ENCODE measurements around the gene RAB8A.
"Not testable (repeated sequence)": the region's sequence is repeated elsewhere in the genome, so short reads cannot be mapped to it uniquely, and the experiment has no call there.

The RAB8A gene

DNA sequence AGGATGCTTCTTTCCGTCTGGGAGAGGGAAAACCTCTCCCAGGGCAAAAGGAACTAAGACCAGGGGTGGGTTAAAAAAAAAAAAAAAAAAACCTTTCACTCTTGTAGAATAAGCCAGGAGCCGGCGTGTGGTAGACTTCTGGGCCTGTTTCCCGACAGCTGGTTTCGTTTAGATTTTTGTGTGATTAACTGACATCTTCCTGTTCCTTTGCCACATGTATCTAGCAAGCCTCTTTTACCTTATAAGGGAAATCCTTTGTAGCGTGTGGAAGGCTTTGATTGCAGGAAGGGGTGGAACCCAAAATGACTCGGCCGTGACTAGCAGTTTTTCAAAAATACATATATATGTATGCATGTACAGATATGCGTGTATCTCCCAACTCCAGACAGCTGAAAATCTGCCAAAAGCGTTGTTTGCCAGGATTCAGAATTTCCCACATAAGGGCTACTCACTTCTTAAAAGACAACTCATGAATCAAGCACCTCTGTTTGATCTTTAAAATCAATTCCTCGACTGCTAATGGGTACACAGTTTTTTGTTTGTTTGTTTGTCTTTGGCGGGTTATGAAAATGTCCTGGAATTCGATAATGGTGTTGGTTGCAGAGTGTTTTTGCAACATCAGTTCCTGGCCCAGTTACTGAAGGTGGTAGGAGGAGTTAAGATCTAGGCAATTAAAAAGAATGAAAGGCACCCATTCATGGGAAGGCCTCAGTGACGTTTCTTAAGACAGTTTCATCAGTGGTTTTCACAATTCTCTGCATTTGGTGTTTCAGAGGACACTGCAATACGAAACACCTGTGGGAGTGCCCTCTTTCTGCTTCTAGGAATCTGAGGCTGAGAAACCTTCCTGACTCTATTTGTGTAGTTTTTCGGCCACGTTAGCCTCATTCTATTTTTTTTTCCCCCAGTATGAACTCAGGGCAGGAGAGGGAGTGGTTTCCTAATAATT lies 32.7 kb upstream of the RAB8A start:
- DNase-seq: peak; percentile 83

DNA sequence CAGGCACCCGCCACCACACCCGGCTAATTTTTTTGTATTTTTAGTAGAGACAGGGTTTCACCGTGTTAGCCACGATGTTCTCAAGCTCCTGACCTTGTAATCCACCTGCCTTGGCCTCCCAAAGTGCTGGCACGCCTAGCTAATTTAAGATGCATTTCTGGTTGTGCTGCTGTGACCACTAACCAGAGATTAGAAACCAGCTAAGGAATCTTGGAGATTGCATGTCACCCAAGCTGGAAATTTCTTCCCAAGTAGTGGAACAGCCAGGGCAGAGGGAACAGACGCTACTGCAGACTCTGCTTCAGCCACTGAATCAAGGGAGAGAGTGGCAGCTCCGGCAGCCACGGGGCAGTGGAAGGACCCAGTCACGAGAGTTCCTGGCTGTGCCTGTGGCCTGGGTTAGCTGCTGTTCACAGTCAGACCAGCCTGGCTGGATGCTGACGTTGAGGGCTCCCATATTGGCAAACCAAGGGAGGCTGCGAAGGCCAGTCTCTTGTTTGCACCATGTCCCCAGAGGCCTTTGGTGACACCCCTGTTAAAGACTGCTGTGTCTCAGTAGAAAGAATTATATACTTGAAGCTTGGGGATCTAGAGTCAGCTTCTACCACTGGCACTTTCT lies 27.5 kb upstream of the RAB8A start:
- DNase-seq: no peak

DNA sequence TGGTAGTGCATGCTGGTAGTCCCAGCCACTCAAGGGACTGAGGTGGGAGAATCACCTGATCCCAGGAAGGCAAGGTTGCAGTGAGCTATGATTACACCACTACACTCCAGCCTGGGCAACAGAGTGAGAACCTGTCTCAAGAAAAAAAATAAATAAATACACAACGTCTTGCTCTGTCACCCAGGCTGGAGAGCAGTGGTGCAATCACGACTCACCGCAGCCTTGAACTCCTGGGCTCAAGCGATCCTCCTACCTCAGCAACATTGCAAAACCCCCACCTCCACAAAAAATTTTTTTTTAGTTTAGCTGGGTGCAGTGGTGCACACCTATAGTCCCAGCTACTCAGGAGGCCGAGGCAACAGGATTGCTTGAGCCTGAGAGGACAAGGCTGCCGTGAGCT lies 26.6 kb upstream of the RAB8A start:
- no peak for DNase-seq

DNA sequence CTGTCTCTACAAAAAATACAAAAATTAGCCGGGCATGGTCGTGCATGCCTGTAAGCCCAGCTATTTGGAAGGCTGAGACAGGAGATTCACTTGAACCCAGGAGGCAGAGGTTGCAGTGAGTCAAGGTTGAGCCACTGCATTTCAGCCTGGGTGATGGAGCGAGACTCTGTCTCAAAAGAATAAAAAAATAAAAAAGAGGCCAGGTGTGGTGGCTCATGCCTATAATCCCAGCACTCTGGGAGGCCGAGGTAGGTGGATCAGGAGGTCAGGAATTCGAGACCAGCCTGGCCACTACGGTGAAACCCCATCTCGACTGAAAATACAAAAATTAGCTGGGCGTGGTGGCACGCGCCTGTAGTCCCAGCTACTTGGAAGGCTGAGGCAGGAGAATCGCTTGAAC lies 24.3 kb upstream of the RAB8A start:
- DNase-seq: not testable (repeated sequence)

DNA sequence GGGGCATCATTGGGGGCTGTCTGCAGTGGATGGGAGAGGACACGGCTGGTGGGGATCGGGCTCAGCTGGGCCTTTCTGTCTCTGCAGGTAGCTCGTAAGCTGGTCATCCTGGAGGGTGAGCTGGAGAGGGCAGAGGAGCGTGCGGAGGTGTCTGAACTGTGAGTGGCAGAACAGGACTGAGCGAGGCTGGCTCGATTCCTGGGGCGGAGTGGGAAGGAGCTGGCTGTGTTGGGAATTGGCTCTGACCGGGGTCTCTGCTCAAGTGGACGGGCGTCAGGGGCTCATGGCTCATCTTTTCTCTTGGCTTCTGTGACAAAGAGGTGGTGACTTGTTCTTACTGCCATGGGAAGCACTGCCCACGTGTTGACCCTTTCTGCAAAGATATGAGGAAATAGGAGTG lies 23.7 kb upstream of the RAB8A start:
- DNase-seq: no peak

DNA sequence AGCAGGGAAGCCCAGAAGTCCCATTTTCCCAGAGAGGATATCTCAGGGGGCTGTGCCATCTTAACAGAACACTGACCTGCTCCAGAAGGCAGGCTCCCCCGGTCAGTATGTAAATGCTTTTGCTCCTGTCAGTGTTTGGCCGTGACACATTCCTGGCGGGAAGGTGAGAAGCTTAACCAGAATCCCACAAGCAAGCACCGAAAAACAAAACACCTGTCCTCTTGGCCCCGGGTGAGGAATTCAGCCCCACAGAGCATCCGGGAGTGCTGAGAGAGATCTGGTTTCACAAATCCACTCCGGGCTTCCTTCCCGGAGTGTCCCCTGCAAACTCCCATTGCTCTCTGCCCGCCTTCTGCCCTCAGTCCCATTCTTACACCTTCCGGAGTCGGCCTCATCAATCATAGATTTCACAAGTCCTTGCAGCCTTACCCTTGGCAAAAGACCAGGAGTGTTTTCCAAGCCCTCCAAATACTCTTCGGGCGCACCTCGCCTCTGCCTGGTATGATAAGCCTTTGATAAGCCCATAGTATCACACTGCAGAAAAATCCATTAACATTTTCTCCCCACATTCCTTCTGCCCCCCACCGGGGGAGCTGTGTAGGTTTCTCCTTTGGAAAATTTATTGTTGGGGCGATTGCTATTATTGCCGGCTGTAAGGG lies 23.2 kb upstream of the RAB8A start:
- no peak for DNase-seq

DNA sequence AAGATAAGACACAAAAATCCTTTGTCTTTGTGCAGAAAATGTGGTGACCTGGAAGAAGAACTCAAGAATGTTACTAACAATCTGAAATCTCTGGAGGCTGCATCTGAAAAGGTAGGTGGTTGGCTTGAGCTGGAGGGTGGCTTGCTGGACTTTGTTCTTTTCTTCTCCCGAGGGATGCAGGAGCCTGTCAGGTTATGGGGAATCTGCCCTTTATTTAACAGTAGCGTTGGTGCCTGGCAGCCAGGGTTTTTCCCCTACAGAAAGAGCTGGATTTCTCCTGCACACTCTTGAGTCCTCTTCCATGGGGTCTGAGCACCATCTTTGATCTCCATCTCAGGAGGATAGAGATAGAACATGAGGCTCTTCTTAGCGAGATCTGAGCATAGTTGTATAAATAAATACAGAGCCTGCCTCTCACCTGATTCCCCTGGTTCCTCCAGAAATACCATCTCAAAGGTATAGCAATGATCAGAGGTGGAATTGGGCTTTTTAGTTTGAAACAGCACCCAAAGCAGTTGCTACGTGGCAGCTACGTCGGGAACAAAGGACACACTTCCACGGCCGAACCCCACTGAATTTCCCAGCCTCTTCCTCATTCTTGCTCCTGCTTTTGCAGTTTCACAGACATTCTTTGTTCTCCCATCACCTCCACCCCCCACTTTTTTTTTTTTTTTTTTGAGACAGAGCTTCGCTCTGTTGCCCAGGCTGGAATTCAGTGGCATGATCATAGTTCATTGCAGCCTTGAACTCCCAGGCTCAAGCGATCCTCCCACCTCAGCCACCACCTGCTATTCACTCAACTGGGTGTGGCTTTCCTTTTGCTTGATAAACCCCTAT lies 22.5 kb upstream of the RAB8A start:
- DNase-seq: no peak

DNA sequence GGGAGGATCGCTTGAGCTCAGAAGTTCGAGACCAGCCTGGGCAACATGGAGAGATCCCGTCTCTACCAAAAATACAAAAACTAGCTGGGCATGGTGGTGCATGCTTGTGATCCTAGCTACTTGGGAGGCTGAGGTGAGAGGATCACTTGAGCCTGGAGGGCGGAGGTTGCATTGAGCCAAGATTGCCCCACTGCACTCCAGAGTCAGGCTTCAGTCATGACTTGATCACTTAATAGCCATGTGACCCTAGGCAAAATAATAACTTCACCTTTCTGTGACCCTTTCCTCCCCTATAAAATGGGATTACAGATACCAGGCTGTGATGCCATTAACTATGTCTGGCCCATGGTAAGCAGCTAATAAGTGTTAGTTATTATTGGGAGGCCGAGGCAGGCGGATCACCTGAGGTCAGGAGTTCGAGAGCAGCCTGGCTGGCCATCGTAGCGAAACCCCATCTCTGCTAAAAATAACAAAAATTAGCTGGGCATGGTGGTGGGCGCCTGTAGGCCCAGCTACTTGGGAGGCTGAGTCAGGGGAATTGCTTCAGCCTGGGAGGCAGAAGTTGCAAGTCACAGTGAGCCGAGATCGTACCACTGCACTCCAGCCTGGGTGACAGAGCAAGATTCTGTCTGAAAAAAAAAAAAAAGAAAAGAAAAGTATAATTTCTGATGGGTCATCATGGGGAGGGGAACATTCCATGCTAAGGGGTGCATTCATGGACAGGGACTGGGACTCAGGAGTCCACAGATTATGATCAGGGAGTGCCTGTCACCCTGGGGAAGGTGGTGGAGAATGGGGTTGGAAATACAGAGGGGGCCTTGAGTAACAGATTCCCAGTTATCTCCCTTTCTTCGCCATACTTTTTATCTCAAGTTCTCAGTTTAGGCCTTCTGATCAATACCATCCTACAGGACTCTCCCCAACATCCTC lies 19.9 kb upstream of the RAB8A start:
- DNase-seq: no peak

DNA sequence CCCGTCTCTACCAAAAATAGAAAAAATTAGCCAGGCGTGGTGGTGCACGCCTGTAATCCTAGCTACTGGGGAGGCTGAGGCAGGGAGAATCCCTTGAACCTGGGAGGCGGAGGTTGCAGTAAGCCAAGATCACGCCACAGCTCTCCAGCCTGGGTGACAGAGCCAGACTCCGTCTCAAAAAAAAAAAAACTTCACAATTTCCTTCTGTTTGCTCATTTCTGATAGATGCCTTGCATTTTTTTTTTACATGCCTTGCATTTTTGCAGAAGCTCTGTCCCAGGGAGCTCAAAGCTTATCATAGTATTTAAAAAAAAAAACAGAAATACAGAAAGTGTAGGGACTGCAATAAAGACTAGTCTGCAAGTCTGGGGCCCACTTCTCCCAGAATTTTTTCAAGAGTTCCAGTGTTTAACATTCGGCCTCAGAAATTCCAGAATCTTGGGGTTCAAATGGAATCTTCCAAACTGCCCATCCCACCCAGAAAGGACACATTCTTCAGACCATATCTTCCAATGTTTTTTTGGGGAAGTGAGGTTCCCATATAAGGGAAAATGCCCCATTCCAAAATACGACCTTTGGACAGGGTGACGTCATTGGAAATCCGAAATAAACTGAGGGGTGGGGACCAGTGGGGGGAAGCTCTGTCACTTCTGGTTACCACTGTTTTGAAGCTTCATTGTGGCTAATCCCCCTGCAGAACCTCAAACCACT lies 17.2 kb upstream of the RAB8A start:
- DNase-seq: no peak

DNA sequence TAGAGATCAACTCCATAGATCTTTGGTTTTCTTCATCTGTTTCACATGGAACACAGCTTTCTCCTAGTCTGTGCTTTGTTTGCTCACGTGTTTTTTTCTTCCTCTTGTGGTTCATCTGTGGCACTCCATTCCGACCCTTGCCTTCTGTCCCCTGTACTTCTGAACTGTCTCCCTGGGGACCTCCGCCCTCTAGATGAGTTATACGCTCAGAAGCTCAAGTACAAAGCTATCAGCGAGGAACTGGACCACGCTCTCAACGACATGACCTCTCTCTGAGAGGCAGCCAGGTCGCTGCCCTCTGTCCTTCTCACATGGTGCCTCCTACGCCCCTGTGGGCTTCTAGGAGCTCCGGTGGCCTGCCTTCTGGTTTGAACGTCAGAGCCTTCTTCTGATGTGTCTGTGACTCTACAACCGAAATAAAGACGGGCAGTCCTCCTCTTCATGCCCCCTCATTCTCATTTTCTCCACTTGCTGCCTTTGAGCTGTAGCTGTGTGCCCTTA lies 16.6 kb upstream of the RAB8A start:
- no peak for DNase-seq

DNA sequence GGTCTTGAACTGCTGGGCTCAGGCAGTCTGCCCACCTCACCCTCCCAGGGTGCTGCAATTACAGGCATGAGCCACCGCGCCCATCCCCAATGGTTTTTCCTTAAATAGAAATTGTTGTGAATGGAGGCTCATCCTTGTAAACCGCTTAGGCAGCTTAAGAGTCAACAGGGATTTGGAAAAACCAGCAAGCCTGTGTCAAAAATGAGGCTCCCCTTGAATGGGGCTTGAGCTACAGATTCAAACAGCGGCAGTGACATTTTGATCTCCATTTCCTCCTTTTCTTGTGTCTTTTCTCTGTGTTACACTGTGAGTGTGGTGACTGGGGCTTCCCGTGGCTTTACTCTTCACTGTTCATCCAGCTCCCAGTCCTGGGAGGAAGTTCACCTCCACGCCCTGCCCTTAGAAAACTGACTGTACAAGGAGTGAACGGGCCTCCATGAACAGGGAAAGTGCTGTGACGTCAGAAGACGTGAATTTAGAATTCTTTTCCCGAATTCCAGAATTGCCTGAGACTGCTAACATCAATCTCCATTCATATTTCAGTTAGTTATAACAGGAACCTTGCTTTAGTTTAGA lies 15.3 kb upstream of the RAB8A start:
- no peak for DNase-seq

DNA sequence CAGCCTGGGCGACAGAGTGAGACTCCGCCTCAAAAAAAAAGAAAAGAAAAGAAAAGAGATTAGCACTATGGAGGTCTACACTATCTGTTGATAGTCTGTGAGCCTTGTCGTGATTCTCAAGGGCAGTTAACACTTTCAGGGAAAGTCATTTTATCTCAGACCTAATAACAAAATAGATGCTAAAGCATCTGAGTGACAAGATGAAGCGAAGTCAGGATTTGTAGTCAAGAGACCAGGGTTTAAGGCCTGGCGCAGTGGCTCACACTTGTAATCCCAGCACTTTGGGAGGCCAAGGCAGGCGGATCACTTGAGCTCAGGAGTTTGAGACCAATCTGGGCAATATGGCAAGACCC lies 13.3 kb upstream of the RAB8A start:
- DNase-seq: no peak

DNA sequence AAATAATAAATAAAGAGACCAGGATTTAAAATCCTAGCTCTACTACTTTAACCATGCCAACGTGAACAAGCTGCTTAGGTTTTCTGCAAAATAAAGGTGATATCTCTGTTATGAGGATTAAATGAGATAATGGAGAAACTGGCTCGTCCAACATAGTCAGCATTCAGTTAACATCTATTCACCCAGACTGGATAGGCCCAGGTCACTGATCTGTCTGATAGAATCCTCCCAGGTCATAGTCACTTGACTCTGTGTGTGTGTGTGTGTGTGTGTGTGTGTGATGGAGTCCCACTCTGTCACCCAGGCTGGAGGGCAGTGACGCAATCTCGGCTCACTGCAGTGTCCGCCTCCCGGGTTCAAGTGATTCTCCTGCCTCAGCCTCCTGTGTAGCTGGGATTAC lies 12.9 kb upstream of the RAB8A start:
- DNase-seq: no peak

DNA sequence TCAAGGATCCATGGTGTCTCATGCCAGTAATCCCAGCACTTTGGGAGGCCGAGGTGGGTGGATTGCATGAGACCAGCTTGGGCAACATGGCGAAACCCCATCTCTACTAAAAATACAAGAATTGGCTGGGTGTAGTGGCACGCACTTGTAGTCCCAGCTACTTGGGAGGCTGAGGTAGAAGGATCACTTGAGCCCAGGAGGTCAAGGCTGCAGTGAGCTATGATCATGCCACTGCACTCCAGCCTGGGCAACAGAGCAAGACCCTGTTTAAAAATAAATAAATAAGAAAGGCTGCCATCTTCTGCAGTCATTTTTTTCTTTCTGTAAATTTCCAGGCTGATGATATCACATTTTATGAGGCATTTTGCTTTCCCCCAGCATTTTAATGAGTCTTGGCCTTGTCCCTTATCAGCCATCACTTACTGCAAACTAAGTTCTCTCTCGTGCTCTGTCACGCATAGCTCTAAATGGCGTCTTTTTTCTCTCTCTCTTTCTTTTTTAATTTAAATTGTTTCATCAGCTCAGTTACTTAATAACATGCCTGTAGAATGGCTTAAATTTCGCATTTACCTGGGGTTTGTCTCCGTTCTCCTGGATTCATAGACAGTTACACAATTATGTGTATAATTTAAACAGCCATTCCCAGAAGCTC lies 12.2 kb upstream of the RAB8A start:
- not testable (repeated sequence) for DNase-seq

DNA sequence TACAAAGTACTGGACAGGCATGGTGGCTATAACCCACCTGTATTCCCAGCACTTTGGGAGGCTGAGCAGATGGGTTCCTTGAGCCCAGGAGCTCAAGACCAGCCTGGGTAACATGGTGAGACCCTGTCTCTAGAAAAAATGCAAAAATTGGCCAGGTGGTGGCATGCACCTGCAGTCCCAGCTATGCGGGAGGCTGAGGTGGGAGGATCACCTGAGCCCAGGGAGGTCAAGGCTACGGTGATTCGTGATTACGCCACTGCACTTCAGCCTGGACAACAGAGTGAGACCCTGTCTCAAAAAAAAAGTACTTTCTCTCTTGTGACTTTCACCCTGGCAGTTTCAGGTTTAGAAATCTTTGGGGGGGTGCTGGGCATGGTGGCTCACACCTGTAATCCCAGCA lies 11.2 kb upstream of the RAB8A start:
- DNase-seq: no peak

DNA sequence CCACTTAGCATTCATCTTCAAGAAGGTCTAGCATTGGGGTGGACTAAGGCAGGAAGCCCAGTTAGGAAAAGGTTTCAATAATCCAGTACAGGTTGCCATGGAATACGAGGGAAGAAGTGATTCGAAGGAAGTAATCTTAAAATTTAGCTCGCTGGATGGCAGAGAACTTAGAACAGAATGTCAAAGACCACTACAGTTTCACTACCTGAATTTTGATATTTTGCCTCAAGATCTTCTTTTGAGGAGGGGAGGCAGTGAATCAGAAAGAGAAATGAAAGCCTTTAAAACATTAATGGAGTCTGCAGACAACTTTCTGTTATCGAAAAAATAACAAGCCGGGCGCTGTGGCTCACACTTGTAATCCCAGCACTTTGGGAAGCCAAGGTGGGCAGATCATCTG lies 7.0 kb upstream of the RAB8A start:
- DNase-seq: no peak

DNA sequence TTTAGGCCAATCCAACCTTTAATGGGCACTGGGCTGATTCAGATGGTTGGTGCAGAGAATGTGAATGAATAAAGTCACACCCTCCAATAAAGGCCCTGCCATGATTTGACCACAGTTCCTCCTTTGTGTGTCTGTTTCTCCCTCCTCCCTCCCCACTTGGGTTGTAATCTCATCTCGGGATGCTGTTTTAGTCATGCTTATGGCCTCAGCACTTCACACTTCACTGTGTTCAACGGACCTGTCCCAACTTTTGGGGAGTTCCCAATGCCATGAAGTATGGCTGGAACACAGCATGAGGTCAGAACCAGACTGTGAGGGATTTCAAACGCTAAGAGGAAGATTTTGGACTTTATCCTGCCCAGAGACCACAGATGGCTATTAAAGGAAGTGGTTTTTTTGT lies 5.6 kb upstream of the RAB8A start:
- DNase-seq: no peak

DNA sequence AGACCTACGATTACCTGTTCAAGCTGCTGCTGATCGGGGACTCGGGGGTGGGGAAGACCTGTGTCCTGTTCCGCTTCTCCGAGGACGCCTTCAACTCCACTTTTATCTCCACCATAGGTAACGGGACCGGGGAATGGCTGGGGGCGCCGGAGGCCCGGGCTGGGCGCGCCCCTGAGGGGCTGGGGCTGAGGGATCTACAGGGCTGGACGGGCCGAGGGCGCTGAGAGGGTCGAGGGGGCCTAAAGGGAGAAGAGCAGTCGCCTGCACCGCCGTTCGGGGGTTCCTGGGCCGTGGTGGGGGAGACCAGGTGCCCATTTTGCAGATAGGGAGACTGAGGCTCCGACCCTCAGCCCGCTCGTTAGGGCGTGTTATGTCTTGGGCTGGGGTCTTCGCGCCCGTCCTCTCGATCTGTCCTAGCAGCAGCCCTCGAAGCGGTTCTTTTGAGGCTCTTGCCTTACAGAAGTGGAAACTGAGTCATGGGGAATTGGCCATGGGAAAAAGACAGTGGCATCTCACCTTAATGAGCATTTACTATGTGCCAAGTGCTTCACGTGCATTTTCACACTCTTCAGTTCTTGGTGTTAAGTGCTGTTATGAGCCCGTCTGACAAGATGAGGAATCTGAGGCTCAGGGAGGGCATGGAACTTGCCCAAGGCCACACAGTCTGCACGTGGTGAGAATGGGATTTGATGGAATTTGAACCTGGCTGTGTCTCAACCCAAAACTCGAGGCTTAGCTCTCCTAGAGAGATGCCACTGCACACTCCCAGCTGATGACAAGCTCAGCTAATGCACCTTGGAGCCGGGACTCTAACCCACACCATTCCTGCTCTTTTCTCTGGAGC lies 442 bp downstream of the RAB8A start:
- DNase-seq: no peak

DNA sequence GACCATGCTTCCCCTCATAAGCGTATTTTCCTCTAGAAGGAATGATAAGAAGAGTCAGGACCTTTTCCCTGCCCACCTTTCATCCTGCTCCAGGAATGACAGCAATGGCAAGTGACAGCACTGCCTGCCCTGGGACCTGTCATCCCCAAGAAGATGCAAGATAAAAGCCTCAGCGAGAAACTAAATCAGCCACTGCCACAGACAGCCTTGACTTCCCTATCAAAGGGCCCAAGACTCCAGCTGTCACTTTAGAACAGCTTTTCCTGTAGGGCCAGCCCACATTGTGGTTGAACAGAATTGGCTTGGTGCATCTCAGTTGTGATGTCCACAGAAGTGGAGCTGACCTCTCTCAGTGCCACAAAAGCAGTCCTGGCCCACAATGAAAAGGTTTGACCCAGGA lies 1.1 kb downstream of the RAB8A start:
- no peak for DNase-seq

Data from NCI-H2029 treated with DMSO at 0.1 percent for 48 hours (cell line).